GM19035 (cell line): ENCODE results near the gene TBC1D1.

Source experiments
- ATAC-seq: cut with Tn5 transposase; IDR thresholded peaks from one replicate; pipeline ENCODE4 v1.9.1; 2021; ENCODE audit not compliant: unreplicated experiment

The TBC1D1 gene

DNA sequence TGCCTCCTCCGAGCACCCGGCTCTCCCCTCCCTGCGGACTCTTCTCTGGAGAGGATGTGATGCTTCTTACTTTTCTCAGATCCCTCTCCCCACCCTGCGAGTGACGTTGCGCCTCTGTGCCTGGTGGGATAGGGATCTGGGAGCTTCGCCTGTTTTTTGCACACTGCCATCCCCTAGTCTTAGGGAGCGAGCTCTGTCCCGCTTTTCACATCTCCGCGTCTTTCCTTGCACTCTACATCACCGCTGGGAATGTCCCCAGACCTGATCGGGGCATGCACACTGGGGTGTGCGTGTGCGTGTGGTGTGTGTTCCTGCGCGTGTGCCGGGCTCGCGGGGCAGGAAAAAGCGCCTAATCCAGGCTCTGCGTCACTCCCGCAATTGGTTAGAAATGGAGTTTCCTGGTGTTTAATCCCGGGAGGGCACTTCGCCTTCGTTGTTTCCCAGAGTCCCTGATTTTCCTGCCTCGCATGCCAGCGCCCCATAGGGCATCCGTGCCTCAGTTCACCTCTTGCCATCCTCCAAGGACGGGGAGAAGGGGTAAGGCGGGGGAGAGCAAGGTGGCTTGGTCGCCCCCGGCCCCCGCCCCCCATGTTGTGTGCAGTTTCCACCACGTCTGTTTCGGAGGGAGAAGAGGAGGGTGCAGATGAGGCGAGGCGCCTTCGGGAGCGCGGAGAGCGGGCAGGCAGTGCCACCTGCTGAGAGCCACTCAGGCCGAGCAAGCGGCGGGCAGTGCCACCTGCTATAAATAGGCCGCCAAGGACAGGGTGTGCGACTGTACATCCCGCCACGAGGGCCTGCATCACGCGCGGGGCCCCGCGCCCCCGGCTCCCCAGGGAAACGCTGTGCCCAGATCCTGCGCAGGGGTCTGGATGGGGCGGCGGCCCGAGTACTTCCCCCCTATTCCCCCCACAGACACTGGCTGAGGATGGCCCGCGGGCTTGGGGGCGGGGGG lies 759 bp upstream of the TBC1D1 start:
- ATAC-seq = no peak

DNA sequence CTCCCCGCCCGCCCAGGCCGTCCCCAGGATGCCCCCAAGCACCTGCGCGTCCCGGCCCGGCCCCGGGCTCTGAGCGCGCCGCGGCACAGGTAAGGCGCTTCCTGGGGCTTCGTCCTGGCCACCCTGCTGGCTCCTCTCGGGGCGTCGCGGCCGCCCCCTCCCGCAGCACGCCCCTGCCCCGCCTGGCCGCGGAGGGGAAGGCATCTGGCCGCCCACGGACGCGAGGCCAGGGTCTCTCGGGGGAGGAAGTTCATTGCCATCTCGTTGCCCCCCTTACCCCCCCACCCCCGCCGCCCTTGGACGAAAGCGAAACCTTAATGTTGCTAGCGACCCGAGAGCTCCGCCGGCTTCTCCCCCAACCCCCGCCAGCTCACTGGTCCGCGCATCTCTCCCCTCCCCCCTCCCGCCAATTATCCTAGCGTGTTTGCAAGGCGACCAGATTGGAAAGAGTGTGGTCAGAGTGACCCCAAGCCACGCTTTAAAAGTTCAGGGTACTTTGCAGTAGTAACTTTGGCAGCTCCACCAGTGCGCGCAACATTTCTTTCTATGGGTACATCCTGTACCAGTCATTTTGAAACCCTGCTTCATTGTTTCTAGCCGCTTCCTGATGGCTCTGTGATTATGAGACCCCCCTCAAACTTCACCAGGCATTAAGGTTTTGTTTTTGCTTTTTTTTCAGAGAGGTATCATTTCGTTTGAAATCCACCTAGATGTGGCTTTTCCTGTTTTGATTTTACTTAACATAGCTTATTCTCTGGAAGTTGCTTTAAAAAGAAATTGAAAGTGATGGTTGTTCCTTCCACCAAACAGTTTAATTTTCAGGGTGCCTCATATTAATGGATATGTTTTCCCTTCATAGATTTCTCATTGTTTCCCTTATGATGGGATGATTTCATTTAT lies 626 bp downstream of the TBC1D1 start:
- ATAC-seq = peak; percentile 57

DNA sequence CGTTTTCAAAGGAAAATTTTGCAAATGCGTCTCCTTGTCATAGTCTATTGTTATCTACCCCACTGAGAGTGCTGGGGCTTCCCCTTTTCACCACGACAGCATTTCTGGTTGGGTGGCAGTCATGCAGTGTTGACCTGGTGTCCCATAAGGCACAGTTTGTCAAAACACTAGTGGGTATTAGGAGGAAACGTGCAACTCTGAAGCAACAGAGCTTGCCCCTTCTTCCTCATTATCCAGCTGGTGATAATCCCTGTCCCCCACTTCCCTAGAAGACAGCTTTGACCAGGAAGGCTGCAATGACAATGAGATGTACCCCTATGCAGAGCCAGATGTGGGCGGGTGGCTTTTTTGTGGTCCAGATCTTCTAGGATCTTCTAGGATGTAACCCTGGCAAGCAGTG lies 1.8 kb downstream of the TBC1D1 start:
- ATAC-seq = peak; percentile 52

DNA sequence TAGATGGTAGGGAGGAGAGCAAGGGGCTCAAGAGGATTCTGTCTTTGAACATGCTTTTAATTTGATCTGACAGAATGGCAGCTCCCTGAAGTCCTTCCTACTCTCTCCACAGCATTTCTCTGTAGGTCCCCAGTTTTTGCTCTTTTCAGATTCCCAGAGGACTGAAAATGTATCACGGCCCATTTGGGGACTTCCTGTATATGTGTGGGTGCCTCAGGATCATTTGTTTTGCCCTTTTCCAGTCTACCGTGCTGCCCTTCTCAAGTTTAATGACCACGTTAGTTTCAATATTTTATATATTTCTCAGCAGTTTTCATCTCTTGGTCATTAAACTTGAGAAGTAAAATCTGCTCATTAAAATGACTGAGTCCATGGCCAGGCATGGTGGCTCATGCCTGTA lies 2.3 kb downstream of the TBC1D1 start:
- no peak for ATAC-seq

DNA sequence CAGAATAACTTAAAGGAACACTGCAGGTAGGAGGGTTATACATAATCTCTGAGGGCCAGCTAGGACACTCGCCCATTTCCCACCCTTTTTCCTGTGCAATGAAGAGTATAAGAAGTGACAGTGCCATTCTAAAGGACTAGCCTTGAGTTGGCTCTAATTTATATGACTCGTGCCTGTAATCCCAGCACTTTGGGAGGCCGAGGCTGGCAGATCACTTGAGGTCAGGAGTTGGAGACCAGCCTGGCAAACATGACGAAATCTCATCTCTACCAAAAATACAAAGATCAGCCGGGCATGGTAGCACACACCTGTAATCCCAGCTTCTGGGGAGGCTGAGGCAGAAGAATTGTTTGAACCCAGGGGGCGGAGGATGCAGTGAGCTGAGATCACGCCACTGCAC lies 4.4 kb downstream of the TBC1D1 start:
- no peak for ATAC-seq

DNA sequence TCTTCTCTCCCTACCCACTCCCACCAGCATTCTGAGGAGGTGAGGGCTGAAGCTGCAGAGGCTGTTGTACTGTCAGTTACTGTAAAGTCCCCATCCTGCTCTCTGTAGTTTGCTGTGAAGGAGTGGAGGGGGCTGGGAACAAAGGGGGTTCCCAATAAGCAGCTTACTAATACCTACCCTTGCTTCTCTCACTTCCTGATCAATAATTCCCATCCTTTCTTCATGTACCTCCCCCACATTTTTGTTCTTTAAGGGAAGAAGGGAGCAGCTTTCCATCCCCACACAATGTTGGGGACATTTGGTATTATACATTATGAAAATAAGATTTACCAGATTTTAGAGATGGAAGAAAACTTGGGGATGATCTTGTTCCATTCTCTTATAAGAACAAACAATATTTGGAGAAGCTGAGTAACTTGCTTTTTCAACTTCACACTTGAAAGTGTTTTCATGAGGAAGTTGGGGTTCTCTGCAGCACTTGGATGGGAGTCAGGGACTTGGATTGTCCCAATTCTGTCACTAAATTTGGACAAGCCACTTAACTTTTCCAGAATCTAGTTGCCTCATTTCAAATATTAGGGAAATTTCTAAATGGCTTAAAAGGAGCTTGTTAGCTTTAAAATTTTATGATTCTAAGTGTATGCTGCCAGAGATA lies 5.4 kb downstream of the TBC1D1 start:
- ATAC-seq = no peak

DNA sequence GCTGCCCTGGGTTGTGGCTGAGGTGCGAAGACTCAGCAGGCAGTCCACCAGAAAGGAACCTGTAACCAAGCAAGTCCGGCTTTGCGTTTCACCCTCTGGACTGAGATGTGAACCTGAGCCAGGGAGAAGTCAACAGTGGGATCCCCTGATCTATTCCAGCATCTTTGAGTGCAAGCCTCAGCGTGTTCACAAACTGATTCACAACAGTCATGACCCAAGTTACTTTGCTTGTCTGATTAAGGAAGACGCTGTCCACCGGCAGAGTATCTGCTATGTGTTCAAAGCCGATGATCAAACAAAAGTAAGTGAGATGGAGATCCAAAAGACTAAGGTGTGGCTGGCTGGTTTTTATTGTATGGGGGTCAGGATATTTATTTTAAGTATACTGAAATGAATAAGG lies 11.3 kb downstream of the TBC1D1 start:
- no peak for ATAC-seq

DNA sequence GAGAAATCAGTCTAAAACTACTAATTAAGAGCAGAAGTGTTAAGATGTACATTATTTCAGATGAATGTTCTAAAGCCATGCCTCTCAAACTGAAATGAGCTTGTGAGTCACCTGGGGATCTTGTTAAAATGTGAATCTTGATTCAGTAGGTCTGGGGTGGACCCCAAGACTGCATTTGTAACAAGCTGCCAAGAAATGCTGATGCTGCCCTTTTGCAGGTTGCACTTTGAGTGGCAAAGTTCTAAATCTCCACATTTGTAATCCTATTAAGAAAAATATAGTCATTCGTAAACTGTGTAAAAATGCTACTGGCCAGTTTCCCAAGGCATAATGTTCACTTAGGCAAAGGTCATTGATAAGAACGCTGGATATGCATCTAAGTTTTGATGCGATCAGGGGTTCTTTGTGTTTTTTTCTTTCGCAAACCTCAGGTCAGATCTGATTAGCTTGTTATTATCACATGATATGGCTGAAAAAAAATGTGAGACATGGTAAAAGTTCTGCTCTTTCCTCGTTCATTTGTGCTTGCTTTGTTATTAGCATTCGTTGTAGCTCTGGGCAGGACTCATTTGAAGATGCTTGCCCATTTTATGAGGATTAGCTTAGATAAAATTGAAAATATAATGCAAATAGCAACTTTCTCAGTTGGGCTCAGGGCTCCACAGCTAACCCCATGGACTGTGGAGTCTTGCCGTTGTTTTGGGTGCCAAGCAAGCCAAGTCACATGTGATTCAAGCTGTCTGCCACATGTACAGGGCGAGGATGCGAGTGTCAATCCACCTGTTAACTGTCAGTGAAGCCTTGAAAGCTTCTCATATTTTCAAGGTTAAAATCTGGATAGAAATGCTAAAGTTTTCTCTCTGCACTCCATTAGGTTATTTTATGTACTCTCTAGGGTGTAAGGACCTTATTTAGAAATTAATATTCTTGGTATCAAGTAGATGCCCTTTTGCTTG lies 12.1 kb downstream of the TBC1D1 start:
- no peak for ATAC-seq

DNA sequence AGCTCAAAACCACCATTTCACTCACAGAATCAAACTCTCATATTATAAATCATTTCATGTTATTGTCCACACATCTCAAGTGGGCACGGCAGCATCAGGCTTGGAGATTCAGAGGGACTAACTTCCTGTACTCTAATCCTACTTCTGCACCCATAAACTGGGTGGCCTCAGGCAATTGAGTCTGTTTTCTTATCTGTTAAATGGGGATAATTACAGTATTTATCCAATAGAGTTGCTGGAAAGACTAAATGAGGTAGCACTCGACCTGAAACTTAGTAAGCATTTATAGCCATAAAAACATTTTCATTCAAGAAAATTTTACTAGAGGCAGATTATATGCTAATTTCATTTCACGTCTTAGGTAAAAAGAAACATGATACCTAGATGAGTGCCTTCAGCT lies 13.0 kb downstream of the TBC1D1 start:
- ATAC-seq = no peak

DNA sequence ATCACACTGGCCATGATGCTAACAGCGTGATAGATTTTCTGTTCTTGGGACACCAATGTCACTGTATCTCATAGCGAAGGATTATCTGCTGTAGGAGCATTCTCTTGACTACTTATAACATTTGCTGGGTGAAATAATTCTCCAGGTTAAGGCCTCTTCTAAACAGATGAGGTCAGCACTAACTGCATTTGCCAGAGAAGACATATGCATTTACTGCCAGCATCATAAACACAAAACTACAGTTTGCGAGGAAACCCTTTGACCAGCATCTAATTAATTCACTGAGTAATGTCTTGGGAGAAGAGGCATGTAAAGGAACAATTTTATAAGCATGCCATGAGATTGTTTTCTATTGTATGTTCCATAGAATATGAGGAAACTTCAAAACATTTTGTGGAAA lies 13.9 kb downstream of the TBC1D1 start:
- no peak for ATAC-seq

DNA sequence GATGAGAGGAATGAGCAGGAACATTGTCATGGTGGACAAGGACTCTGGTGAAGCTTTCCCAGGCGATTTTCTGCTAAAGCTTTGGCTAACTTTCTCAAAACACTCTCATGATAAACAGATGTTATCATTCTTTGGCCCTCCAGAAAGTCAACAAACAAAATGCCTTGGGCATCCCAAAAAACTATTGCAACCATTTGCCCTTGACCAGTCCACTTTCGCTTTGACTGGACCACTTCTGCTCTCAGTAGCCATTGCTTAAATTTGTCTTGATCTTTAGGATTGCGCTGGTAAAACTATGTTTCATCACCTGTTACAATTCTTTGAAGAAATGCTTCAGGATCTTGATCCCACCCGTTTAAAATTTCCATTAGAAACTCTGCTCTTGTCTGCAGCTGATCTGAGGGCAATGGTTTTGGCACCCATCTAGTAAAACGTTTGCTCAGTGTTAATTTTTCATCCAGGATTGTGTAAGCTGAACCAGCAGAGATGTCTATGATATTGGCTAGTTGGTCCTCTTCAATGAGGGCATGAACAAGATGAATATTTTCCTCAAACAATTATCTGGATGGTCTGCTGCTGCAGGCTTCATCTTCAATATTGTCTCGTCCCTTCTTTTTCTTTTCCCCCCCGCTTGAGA lies 14.8 kb downstream of the TBC1D1 start:
- no peak for ATAC-seq

DNA sequence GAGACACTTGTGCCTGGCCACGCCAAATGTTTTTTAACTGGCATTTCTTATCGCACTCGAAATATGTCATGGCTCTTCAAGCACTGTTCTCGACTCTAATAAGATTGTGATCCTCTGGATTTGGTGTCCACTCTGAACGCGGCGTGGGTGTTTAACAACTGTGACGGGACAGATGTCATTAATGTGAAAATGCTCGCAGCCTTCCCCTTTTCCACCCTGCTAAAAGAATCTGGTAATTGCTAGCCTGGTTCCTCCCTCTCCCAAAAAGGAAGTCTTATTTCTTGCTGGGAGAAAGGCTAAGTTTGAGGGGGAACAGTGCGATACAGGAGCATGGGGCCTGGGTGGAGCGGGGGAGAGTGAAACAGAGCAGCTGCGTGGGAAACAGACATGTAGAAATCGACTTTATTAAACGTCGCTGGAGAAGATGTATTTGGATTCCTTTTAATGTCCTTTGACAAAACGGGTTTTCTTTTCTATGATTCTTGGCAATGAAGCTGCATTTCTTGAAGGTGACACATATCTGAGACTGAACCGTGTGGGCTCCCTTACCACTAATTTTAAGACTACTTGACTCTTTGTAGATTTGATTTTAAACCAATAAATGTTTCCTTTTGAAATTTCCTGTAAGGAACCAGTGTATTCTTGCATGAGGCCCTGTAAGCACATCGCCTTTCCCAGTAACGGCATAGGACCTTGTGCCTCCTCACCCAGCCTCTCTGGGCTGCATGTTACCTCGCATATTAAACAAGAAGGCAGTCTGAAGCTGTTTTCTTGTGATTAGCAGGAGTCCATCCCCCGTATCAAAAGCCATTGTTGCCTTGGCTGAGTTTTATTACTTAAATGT lies 17.8 kb downstream of the TBC1D1 start:
- no peak for ATAC-seq

DNA sequence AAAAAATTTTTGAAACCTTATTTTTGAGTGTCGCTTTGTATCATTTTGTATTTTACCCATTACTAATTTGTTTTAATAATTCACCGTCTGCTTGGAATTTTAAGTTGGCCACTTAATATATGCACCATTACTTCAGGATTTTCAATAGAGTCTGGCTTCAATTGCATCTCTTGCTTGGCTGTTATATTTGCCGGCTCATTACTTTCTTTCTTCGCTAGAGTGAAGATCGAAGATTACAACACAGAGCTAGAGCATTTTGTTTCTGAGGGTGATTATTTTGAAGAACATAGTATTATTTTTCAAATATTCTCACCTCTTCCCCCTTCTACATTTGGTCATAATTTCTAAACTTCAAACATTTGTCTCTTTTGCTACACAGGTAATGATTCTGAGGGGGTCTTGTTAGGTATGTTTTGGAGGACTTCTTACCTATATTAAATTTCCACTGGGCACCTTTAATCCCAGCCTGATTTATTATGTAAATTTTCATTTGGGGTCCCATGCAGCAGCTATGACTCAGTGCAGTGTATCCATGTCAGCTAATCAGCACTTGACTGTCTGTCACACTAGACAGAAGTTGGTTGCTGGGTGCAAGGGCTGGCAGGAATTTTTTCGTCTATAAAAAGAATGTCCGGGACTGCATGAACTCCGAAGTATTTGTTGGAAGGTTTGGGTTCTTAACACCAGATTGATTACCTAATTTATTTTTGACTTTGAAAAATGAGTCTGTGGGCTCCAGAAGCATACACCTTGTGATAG lies 18.6 kb downstream of the TBC1D1 start:
- no peak for ATAC-seq

DNA sequence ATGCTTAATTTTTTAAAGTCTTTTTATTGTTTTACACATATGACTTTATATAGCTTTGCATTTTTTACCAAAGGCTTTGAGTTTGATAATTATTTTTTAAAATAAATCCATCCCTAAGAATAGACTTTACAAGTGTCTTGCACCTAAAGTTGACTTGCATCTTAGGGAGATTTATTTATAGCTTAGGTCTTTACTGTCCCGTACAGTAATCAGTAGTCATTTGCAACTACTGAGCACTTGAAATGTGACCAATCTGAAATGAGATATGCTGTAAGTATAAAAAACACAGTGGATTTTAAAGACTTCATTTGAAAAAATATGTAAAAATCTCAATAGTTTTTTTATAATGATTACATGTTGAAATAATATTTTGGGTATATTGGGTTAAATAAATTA lies 19.2 kb downstream of the TBC1D1 start:
- no peak for ATAC-seq

DNA sequence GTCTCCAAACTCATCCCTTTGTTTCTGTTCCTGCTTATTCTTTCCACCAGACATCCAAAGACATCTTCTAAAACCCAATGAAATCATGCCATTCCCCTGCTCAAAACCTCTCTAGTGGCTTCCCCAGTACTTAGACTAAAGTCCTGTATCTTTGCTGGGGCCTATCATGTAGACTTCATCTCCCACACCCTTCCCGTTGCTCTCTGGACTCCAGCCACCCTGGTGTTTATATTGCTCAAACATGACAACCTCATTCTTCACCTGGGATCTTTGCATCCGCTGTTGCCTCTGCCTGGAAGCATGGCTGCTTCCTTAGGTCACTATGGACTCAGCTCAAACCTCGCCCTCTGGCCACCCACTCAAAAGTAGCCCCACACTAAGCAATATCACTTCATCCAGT lies 23.7 kb downstream of the TBC1D1 start:
- no peak for ATAC-seq

DNA sequence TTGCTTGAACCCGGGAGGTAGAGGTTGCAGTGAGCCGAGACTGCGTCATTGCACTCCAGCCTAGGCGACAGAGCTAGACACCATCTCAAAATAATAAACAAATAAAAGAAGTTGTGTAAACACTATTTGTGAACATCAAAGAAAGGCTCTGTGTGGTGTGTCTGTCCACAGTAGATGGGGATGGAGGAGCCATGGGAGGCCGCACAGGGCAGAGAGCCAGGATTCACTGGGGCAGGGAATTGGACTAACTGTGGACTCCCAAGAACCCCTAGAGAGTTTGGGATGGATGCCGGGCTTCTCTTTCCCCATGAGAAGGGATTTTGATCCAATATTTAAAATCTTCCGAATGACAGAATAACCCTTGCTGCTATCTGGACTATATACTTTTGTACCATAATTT lies 26.5 kb downstream of the TBC1D1 start:
- no peak for ATAC-seq

DNA sequence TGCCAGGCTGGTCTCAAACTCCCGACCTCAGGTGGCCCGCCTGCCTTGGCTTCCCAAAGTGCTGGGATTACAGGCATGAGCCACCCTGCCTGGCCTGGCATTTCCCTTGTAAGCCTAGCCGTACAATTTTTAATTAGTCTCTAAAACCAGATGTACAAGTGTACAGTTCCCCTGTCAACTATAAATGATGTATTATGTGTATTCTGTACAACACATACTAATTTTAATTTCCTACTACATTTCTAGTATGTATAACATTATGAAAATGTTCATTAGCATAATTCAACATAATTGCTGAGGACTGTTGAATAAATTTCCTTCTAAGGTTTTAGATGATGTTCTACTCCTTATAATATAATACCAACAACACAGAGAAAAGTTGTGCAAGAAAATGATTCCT lies 27.8 kb downstream of the TBC1D1 start:
- ATAC-seq = no peak

DNA sequence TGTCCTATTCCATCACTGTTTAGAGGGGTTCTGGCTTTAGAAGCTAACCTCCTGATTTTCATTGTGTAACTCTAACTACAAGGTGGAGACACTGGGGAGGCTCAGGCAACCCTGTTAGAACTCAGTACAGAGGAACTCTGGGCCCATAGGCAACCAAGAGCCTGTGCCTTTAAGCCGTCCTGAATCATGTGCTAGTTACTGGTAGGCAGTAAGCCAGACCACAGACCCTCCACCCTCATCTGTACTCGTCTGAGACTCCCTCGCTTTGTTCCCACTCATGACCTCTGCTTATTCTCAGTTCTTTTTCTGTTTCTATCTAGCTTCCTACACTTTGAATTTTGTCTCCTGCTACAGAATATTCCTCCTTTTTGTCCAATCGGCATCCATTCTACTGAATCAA lies 31.4 kb downstream of the TBC1D1 start:
- no peak for ATAC-seq
